Suprapubic skin (tissue), 4 donors: Measurements from ENCODE around the gene CDC42BPG.

ENCODE experiments used
- EP300 ChIP-seq: sonication (generic); formaldehyde crosslinking; IDR thresholded peaks from one replicate; pipeline ENCODE4 v1.6.1; 2017; ENCODE audit warnings: antibody characterized with exemption
- POLR2A ChIP-seq, 2 donors: fragments of 450-650 bp; IDR thresholded peaks; one replicate each; pipeline ENCODE4 v1.6.1; 2017; ENCODE audit warnings: antibody characterized with exemption in 2 of 2, mild to moderate bottlenecking in 2 of 2, moderate library complexity in 2 of 2
- POLR2AphosphoS5 ChIP-seq, 3 donors: sonication (generic); formaldehyde crosslinking; IDR thresholded peaks; one replicate each; pipeline ENCODE4 v1.6.1; 2017; ENCODE audit warnings: antibody characterized with exemption in 3 of 3
- TF ChIP-seq, protein P1 (sequence below), 2 donors: fragments of 200-600 bp in 1 of 2; fragments of 450-650 bp in 1 of 2; sonication (generic) in 1 of 2; IDR thresholded peaks; one replicate each; pipeline ENCODE4 v1.5.1; 2016 to 2019; ENCODE audit warnings: antibody characterized with exemption in 2 of 2, mild to moderate bottlenecking in 1 of 2, moderate library complexity in 1 of 2

DNA sequence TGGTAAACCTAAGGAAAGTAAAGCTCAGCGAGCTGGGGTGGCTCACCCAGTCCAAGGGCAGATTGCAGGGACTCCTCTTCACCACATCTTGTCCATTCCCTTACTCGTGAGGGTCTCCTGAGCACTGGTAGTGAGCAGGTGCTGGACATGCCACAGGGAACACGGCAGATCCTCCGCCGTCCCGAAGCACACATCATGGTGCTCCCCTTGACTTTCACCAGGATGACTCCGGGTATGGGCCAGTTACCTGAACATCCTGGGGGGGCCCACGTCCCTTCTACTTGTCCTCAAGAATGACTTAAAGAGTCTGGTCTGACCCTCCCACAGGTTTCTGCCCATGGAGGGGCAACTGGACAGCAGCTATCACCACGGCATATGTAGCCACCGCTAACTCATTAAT, 58.1 kb downstream of the CDC42BPG start:
- TF ChIP-seq EP300 (no peak), POLR2AphosphoS5 (IDR thresholded peaks at IDR 0.05) (no peak), POLR2A (IDR thresholded peaks at IDR 0.05) (no peak)
- TF ChIP-seq, protein P1, sequence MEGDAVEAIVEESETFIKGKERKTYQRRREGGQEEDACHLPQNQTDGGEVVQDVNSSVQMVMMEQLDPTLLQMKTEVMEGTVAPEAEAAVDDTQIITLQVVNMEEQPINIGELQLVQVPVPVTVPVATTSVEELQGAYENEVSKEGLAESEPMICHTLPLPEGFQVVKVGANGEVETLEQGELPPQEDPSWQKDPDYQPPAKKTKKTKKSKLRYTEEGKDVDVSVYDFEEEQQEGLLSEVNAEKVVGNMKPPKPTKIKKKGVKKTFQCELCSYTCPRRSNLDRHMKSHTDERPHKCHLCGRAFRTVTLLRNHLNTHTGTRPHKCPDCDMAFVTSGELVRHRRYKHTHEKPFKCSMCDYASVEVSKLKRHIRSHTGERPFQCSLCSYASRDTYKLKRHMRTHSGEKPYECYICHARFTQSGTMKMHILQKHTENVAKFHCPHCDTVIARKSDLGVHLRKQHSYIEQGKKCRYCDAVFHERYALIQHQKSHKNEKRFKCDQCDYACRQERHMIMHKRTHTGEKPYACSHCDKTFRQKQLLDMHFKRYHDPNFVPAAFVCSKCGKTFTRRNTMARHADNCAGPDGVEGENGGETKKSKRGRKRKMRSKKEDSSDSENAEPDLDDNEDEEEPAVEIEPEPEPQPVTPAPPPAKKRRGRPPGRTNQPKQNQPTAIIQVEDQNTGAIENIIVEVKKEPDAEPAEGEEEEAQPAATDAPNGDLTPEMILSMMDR (IDR thresholded peaks at IDR 0.05), result no peak
